Activated T-cell treated with anti-CD3 and anti-CD28 coated beads for 48 hours (primary cell): ENCODE results near the gene GCFC2.
"Not testable (repeated sequence)": the region's sequence is repeated elsewhere in the genome, so short reads cannot be mapped to it uniquely, and the experiment has no call there.

ENCODE experiments used
- DNase-seq: peaks from one replicate; pipeline ENCODE4 v3.0.0-alpha.2; 2020; ENCODE audit warnings: low read depth

Gene GCFC2

GRCh38 chr2:75679556-75679955 is 31.2 kb downstream of the GCFC2 start:
- no peak for DNase-seq

GRCh38 chr2:75676464-75676863 is 34.3 kb downstream of the GCFC2 start:
- DNase-seq, result no peak

GRCh38 chr2:75675908-75676307 is 34.8 kb downstream of the GCFC2 start:
- DNase-seq, result no peak

GRCh38 chr2:75675423-75675822 is 35.3 kb downstream of the GCFC2 start:
- not testable (repeated sequence) for DNase-seq

GRCh38 chr2:75667884-75668283 is 42.8 kb downstream of the GCFC2 start:
- no peak for DNase-seq

GRCh38 chr2:75666911-75667310 is 43.8 kb downstream of the GCFC2 start:
- no peak for DNase-seq

GRCh38 chr2:75657798-75658197 is 52.9 kb downstream of the GCFC2 start:
- no peak for DNase-seq

GRCh38 chr2:75656563-75656962 is 54.2 kb downstream of the GCFC2 start:
- DNase-seq, result no peak

- no peak for DNase-seq
Observed at GRCh38 chr2:75655861-75656260, 54.9 kb downstream of the GCFC2 start.

GRCh38 chr2:75654012-75654411 is 56.7 kb downstream of the GCFC2 start:
- DNase-seq, result no peak

- DNase-seq, result no peak
Observed at GRCh38 chr2:75647771-75648170, 62.9 kb downstream of the GCFC2 start.

- DNase-seq, result peak; percentile 62
Observed at GRCh38 chr2:75646583-75647425, 63.9 kb downstream of the GCFC2 start, which contains the start of gene MRPL19. Gene MRPL19, plus strand, starts transcription at chr2:75646783. Its CDS starts 25 bp downstream, at chr2:75646808.

GRCh38 chr2:75646090-75646582 is 64.6 kb downstream of the GCFC2 start:
- DNase-seq, result no peak

- DNase-seq, result no peak
Observed at GRCh38 chr2:75645643-75646042, 65.1 kb downstream of the GCFC2 start.

GRCh38 chr2:75643980-75644379 is 66.7 kb downstream of the GCFC2 start:
- DNase-seq, result no peak

- no peak for DNase-seq
Observed at GRCh38 chr2:75641587-75641986, 69.1 kb downstream of the GCFC2 start.

- DNase-seq, result peak; percentile 41
Observed at GRCh38 chr2:75640621-75641121, 70.0 kb downstream of the GCFC2 start.

- DNase-seq, result no peak
Observed at GRCh38 chr2:75637568-75637967, 73.1 kb downstream of the GCFC2 start.

- no peak for DNase-seq
Observed at GRCh38 chr2:75634945-75635344, 75.8 kb downstream of the GCFC2 start.

- no peak for DNase-seq
Observed at GRCh38 chr2:75633620-75634019, 77.1 kb downstream of the GCFC2 start.

- DNase-seq, result no peak
Observed at GRCh38 chr2:75632813-75633212, 77.9 kb downstream of the GCFC2 start.

GRCh38 chr2:75632091-75632701 is 78.5 kb downstream of the GCFC2 start:
- no peak for DNase-seq

GRCh38 chr2:75627902-75628504 is 82.7 kb downstream of the GCFC2 start:
- peak; percentile 55 for DNase-seq
